Measurements from ENCODE around the gene HSPB3.
"Not testable (repeated sequence)": the region's sequence is repeated elsewhere in the genome, so short reads cannot be mapped to it uniquely, and the experiment has no call there.

HSPB3 gene, protein sequence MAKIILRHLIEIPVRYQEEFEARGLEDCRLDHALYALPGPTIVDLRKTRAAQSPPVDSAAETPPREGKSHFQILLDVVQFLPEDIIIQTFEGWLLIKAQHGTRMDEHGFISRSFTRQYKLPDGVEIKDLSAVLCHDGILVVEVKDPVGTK

GRCh38 chr5:54455413-54456157, at the start of gene HSPB3:
TSS of gene HSPB3 (plus strand) at chr5:54455699. CDS start at chr5:54455790, 91 bp downstream.
- DNase-seq (ENCODE audit: low read depth in 2 of 2) = no peak

DNA sequence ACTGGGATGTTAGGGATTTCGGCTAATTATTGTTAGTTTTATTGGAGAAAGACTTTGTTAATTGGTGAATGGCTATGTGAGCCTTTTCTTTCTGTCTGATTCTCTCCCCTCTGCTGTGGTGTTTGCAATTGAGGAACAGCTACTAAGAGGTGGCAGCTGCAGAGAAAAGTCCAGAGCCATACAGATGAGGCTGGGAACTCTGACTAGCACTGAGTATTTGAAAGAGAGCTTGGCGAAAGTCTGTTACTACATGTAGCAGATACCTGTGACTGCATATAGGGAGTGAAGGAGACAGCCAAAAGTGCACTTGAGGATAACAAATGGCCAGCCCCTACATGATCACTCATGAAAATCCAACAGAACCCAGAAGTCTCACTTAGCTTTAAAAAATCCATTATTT, 44.3 kb upstream of the HSPB3 start:
- no peak for DNase-seq (ENCODE audit: low read depth in 2 of 2)

- DNase-seq (ENCODE audit: low read depth in 2 of 2) = no peak
These were observed 42.6 kb upstream of the HSPB3 start for GRCh38 chr5:54412913-54413312.

GRCh38 chr5:54415147-54415546, 40.4 kb upstream of the HSPB3 start:
- no peak for DNase-seq (ENCODE audit: low read depth in 2 of 2)

- no peak for DNase-seq (ENCODE audit: low read depth in 2 of 2)
These were observed 39.5 kb upstream of the HSPB3 start for GRCh38 chr5:54415896-54416601.

GRCh38 chr5:54419573-54420423, 35.7 kb upstream of the HSPB3 start:
- DNase-seq (ENCODE audit: low read depth in 2 of 2) = not testable (repeated sequence)

GRCh38 chr5:54420511-54420910, 35.0 kb upstream of the HSPB3 start:
- not testable (repeated sequence) for DNase-seq (ENCODE audit: low read depth in 2 of 2)

- no peak for DNase-seq (ENCODE audit: low read depth in 2 of 2)
These were observed 33.5 kb upstream of the HSPB3 start for GRCh38 chr5:54421976-54422375.

- DNase-seq (ENCODE audit: low read depth in 2 of 2) = no peak
These were observed 30.2 kb upstream of the HSPB3 start for GRCh38 chr5:54425258-54425657.

DNA sequence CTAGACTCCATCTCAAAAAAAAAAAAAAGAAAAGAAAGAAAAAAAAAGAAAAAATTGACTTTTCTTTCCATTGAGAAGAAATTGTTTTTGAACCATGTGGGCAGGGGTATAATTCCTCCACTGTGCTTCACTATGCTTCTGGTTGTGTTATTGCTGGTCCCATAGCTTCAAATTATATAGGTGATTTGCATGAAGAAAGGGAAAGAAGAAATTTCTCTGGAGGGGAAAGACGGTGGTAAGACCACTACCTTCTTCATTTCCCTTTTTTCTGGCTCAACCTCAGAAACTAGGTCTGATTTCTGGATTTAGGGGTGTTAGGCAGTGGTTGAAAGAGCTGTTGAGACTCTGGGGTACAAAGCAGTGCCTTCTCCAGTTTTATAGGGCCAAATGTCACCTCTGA, 29.3 kb upstream of the HSPB3 start:
- no peak for DNase-seq (ENCODE audit: low read depth in 2 of 2)

DNA sequence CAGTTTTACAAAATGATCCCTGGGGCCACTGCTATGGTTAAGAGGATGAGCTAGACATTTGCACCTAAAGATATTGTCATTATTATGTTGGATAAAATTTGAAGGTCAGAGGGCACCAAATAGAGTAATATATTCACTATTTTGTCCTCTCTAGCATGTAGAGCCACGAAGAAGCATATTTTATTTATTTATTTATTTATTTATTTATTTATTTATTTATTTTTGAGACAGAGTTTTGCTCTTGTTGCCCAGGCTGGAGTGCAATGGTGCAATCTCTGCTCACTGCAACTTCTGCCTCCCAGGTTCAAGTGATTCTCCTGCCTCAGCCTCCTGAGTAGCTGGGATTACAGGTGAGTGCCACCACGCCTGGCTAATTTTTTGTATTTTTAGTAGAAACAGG, 20.8 kb upstream of the HSPB3 start:
- not testable (repeated sequence) for DNase-seq (ENCODE audit: low read depth in 2 of 2)

GRCh38 chr5:54438620-54439389, 16.7 kb upstream of the HSPB3 start:
- no peak for DNase-seq (ENCODE audit: low read depth in 2 of 2)

- no peak for DNase-seq (ENCODE audit: low read depth in 2 of 2)
These were observed 15.0 kb upstream of the HSPB3 start for GRCh38 chr5:54440456-54440893.

DNA sequence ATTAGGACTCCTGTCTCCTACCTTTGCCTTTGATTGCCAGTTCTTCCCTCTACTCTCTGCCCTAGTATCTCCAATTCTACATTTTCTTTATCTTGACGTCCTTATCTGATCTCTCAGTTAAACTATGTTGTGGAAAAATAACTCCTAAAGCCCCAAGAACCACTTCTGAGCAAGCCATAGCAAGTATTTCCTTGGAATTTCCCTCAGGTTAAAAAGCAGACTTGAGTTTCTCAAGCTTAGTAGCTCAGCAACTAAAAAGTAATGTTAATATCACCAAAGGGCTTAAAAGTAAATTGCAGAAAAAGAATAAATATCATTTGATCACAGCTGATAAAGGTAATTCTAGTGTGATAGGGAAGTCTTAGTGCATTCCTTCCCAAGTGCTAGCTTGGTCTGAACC, 13.2 kb upstream of the HSPB3 start:
- no peak for DNase-seq (ENCODE audit: low read depth in 2 of 2)

DNA sequence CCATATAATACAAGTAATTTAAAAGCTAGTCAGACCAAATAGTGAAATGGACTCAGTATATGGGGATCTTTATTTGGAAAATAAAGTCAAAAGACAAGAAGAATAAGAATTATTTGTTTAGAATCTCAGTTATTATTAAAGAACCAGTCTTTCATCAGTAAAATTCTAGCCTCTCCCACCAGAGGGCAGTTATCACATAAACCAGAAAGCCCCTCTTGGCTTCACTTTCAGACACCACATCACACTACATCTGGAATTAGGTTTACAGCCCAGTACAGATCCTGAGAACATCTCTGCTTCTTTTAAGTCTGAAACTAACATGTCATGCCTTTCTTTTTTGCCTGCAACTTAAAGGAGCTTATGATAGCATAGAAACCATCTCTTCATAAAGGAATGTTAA, 12.2 kb upstream of the HSPB3 start:
- DNase-seq (ENCODE audit: low read depth in 2 of 2) = no peak

- DNase-seq (ENCODE audit: low read depth in 2 of 2) = no peak
These were observed 9.7 kb upstream of the HSPB3 start for GRCh38 chr5:54445691-54446378.

GRCh38 chr5:54446379-54446732, 9.1 kb upstream of the HSPB3 start:
- no peak for DNase-seq (ENCODE audit: low read depth in 2 of 2)

GRCh38 chr5:54449923-54450322, 5.6 kb upstream of the HSPB3 start:
- no peak for DNase-seq (ENCODE audit: low read depth in 2 of 2)

DNA sequence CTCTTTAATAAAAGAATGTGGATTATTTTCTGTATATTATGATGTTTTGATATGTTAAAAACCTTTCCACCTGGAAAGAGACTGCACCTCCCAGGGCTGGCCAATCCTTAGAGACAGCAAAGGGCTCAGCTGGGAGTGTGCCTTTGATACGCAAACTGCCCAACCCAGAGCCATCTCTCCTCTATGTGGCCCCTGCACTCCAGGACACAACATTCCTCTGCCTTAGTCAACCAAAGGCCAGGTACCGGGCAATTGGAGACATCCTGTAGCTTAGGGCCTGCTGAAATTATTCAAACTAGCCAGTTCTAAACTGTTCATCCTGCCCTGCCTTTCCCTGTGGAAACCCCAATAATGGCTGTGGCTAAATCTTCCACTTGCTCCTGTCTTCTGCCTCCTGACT, 5.0 kb upstream of the HSPB3 start:
- DNase-seq (ENCODE audit: low read depth in 2 of 2) = no peak

- DNase-seq (ENCODE audit: low read depth in 2 of 2) = no peak
These were observed 2.5 kb upstream of the HSPB3 start for GRCh38 chr5:54453046-54453445.

GRCh38 chr5:54454602-54455001, 897 bp upstream of the HSPB3 start:
- DNase-seq (ENCODE audit: low read depth in 2 of 2) = no peak
